Measurements from ENCODE around the gene NAA80. TPM values are rescaled to one million over a fixed set of nuclear protein-coding genes. Genes with fewer than 3 reads are reported as not detected.

Gene NAA80
- total and polyA plus RNA-seq, 2 of the 8 experiments (the other 6 are each of a cell fraction or from before 2014, with no cell fraction given), result 11.3 to 16.7 TPM

GRCh38 chr3:50260027-50260941 is 38.9 kb downstream of the NAA80 start:
- H3K36me3 ChIP-seq (ENCODE audit: control insufficient read depth in 2 of 4, insufficient read depth in 4 of 4, low read length in 3 of 4), result peaks cover 13 to 24% (median 17%) of the 10 kb centered on the region in 4 experiments; a peak in 7 of 8 replicates
- no peak overlapping the region for H2AFZ ChIP-seq (ENCODE audit: low read length)
- H3K14ac ChIP-seq (ENCODE audit: insufficient read length), result no peak overlapping the region
- H3K56ac ChIP-seq (replicated peaks; ENCODE audit: insufficient read length, low read depth, low read length), result peak overlapping the region; percentile 23
- no peaks in the 10 kb centered on the region for H3K9me3 ChIP-seq (ENCODE audit: insufficient read depth in 2 of 2, low read depth in 1 of 2, low read length in 1 of 2)
- H3K9ac ChIP-seq (replicated peaks in 1 of 4; ENCODE audit: extremely low read depth in 1 of 4, low read depth in 3 of 4, low read length in 3 of 4), result peak overlapping the region; percentile 41 to 79 (median 62)
- peak overlapping the region; percentile 83 for H4K91ac ChIP-seq (replicated peaks; ENCODE audit: insufficient read length, low read length)
- ChIA-PET POLR2A (ENCODE audit: partially characterized antibody) (interaction anchor here (0.6 to 4.3 kb wide), 20 partner anchors 11 to 134 kb away, joined by 3 to 35 read pairs (median 4); partner anchors contain the start of genes GNAI2, HYAL2, IFRD2 and SEMA3B), CTCF (ENCODE audit: partially characterized antibody) (interaction anchor here (0.9 to 53.5 kb wide), 11 partner anchors 9 to 94 kb away, joined by 3 to 2149 read pairs (median 13); partner anchors contain the start of genes GNAI2, GNAT1, HYAL2 and IFRD2)
- no peak overlapping the region for H2BK20ac ChIP-seq (ENCODE audit: low read length)
- H3K23me2 ChIP-seq (ENCODE audit: low read depth, low read length), result peaks cover 2% of the 10 kb centered on the region; the same call in 1 of the 2 replicates
- peak overlapping the region; percentile 89 for H3K27ac ChIP-seq (ENCODE audit: low read depth, low read length)
- WGBS, 2 experiments (ENCODE audit: extremely low coverage in 1 of 2, insufficient coverage in 1 of 2, insufficient read length in 1 of 2, insufficient replicate concordance in 2 of 2, low coverage in 1 of 2, low lambda C conversion rate in 2 of 2, missing lambda C conversion rate in 1 of 2), result 5% methylated on average over 53 of the region's 70 CpGs; no CpG with 5 or more reads in 1 of the 2 experiments
- DNase-seq (ENCODE audit: low read depth in 1 of 2, low spot score in 2 of 2) (peak in 1 of 2 experiments; percentile 97), FAIRE-seq (no peak)
- H3K4ac ChIP-seq (replicated peaks; ENCODE audit: insufficient read length, low read depth, low read length), result peak overlapping the region; percentile 79
- H4K20me1 ChIP-seq (replicated peaks in 1 of 2; ENCODE audit: control insufficient read depth in 1 of 2, insufficient read depth in 2 of 2, low read length in 2 of 2), result peaks cover 2 to 7% of the 10 kb centered on the region in 2 experiments
- H3K79me1 ChIP-seq (ENCODE audit: low read depth, low read length), result no peaks in the 10 kb centered on the region
- no peaks in the 10 kb centered on the region for H3K79me2 ChIP-seq (ENCODE audit: control insufficient read depth in 1 of 2, insufficient read depth in 2 of 2, low read length in 2 of 2)
- peak overlapping the region; percentile 11 to 60 (median 34) for H3K4me3 ChIP-seq (ENCODE audit: extremely low read depth in 1 of 4, insufficient read depth in 2 of 4, low read depth in 3 of 4, low read length in 4 of 4)
- H2BK12ac ChIP-seq (ENCODE audit: low read depth, low read length), result peak overlapping the region; percentile 78; the same call in 1 of the 2 replicates
- no peaks in the 10 kb centered on the region for H3K27me3 ChIP-seq (replicated peaks in 1 of 4; ENCODE audit: control insufficient read depth in 3 of 4, extremely low read depth in 1 of 4, insufficient read depth in 3 of 4, low read length in 3 of 4)
- peak overlapping the region; percentile 92; the same call in 1 of the 2 replicates for H2BK15ac ChIP-seq (ENCODE audit: low read length)
- H4K8ac ChIP-seq (ENCODE audit: extremely low read depth, insufficient read depth, low read length), result peak overlapping the region; percentile 83
- H4K5ac ChIP-seq (ENCODE audit: insufficient read length, low read depth, low read length), result peak overlapping the region; percentile 81
- peak overlapping the region; percentile 40 to 73; a peak in 3 of 4 replicates for H3K4me2 ChIP-seq (ENCODE audit: insufficient read depth in 1 of 2, low read depth in 2 of 2, low read length in 2 of 2)
- no peak overlapping the region for H2BK120ac ChIP-seq (replicated peaks; ENCODE audit: low read depth, low read length)
- H3K23ac ChIP-seq (ENCODE audit: insufficient read length), result no peak overlapping the region
- H2AK5ac ChIP-seq (ENCODE audit: low read depth, low read length), result no peak overlapping the region
- peak overlapping the region; percentile 27 for H2BK5ac ChIP-seq (ENCODE audit: low read depth, low read length)
- H3K18ac ChIP-seq (ENCODE audit: extremely low read depth, low read length), result peak overlapping the region; percentile 86
- peaks cover 0 to 27% (median 22%) of the 10 kb centered on the region in 4 experiments; a peak in 6 of 7 replicates for H3K4me1 ChIP-seq (replicated peaks in 1 of 4; ENCODE audit: control insufficient read depth in 3 of 4, insufficient read depth in 4 of 4, low read length in 3 of 4)
- TF ChIP-seq PHF8 (conservative IDR thresholded peaks at IDR 0.05; ENCODE audit: low read depth, low read length) (peak; percentile 71), JUND (IDR thresholded peaks at IDR 0.05; ENCODE audit: low read length) (peak; percentile 91), TBP (IDR thresholded peaks at IDR 0.05; ENCODE audit: low read depth, low read length) (peak; percentile 47; the same call in 1 of the 2 replicates), EP300 (IDR thresholded peaks at IDR 0.05; ENCODE audit: borderline replicate concordance in 1 of 2, low read depth in 2 of 2, low read length in 2 of 2) (peak in 1 of 2 experiments; percentile 9; a peak in 1 of 3 replicates), POU5F1 (IDR thresholded peaks at IDR 0.05; ENCODE audit: low read depth, low read length) (no peak), EGR1 (IDR thresholded peaks at IDR 0.05; ENCODE audit: borderline replicate concordance, low read depth, low read length) (peak; percentile 68; the same call in 1 of the 2 replicates), EZH2 (IDR thresholded peaks at IDR 0.05; ENCODE audit: low read depth, low read length, severe bottlenecking) (no peak), NANOG (IDR thresholded peaks at IDR 0.05; ENCODE audit: insufficient read depth, low read depth, low read length, poor library complexity, severe bottlenecking) (no peak), CBX8 (IDR thresholded peaks at IDR 0.05; ENCODE audit: borderline replicate concordance, low read depth, low read length) (no peak), TCF12 (IDR thresholded peaks at IDR 0.05; ENCODE audit: low read depth, low read length) (no peak)

Data from H1 (cell line).